Measurements from ENCODE around the gene PATJ.

DNA sequence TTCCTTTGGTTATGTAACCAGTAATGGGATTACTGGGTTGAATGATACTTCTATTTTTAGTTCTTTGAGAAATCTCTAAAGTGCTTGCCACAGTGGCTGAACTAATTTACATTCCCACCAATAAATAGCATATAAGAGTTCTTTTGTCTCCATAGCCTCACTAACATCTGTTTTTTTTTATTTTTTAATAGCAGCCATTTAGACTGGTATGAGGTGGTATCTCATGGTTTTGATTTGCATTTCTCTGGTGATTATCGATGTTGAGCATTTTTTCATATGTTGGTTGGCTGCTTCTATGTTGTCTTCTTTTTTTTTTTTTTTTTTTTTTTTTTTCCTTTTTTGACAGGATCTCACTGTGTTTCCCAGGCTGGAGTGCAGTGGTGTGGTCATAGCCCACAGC, 319.8 kb downstream of the PATJ start:
- TF ChIP-seq, protein P1, sequence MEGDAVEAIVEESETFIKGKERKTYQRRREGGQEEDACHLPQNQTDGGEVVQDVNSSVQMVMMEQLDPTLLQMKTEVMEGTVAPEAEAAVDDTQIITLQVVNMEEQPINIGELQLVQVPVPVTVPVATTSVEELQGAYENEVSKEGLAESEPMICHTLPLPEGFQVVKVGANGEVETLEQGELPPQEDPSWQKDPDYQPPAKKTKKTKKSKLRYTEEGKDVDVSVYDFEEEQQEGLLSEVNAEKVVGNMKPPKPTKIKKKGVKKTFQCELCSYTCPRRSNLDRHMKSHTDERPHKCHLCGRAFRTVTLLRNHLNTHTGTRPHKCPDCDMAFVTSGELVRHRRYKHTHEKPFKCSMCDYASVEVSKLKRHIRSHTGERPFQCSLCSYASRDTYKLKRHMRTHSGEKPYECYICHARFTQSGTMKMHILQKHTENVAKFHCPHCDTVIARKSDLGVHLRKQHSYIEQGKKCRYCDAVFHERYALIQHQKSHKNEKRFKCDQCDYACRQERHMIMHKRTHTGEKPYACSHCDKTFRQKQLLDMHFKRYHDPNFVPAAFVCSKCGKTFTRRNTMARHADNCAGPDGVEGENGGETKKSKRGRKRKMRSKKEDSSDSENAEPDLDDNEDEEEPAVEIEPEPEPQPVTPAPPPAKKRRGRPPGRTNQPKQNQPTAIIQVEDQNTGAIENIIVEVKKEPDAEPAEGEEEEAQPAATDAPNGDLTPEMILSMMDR (tag by site-specific recombination; IDR thresholded peaks at IDR 0.05), result no peak
- no peak for TF ChIP-seq ZNF221 (tag by site-specific recombination; IDR thresholded peaks at IDR 0.05; ENCODE audit: borderline replicate concordance)
- no peak for TF ChIP-seq ZNF112 (tag by site-specific recombination; IDR thresholded peaks at IDR 0.05)
